Panc1 (cell line): Measurements from ENCODE around the gene RAB11FIP3. TPM values are rescaled to one million over a fixed set of nuclear protein-coding genes. Genes with fewer than 3 reads are reported as not detected.

ENCODE experiments used
- ATAC-seq: fragments of 200-7000 bp; cut with Tn5 transposase; 2 replicates; pipeline ENCODE4 v1.9.1; 2020; ENCODE audit warnings: mild to moderate bottlenecking, moderate library complexity
- BruUV-seq: library from RNA; stranded (reverse); fragments of 400-500 nt; replicated peaks from 2 replicates; lab custom pipeline; 2021; lab: Mats Ljungman, UMichigan
- CTCF ChIA-PET: fragments of 300-600 bp; sonication (Branson Sonifier 250); formaldehyde crosslinking; loops from one replicate; lab custom pipeline; 2022; ENCODE audit warnings: antibody characterized with exemption; lab: Charles Lee
- POLR2A ChIA-PET: fragments of 300-600 bp; sonication (Branson Sonifier 250); formaldehyde crosslinking; loops from one replicate; lab custom pipeline; 2022; ENCODE audit warnings: antibody characterized with exemption; lab: Charles Lee
- DNase-seq: peaks from one replicate; pipeline ENCODE4 v3.0.0-alpha.2; 2010; ENCODE audit warnings: low read depth, low spot score
- H3K27ac ChIP-seq: 2 replicates; pipeline ENCODE4 v1.5.1; 2011; ENCODE audit warnings: mild to moderate bottlenecking, low read length, inconsistent platforms
- H3K27me3 ChIP-seq: fragments of 200-500 bp; sonication (Bioruptor generic); 2 replicates; pipeline ENCODE4 v1.6.0; 2014; ENCODE audit warnings: low read length, inconsistent platforms; ENCODE audit not compliant: control insufficient read depth, insufficient read depth
- H3K36me3 ChIP-seq: fragments of 200-500 bp; sonication (Bioruptor generic); 2 replicates; pipeline ENCODE4 v1.5.1; 2014; ENCODE audit warnings: inconsistent platforms, mild to moderate bottlenecking, low read length, moderate library complexity; ENCODE audit not compliant: control insufficient read depth, insufficient read depth
- H3K4me1 ChIP-seq: 2 replicates; pipeline ENCODE4 v1.5.1; 2011; ENCODE audit warnings: inconsistent platforms, mild to moderate bottlenecking, low read length, moderate library complexity; ENCODE audit not compliant: control insufficient read depth, insufficient read depth
- H3K4me3 ChIP-seq, 2 experiments: 2 replicates each; pipeline ENCODE4 v1.5.1; 2011 to 2012; ENCODE audit warnings: low read depth in 2 of 2, low read length in 2 of 2, mild to moderate bottlenecking in 2 of 2, inconsistent platforms in 1 of 2, moderate library complexity in 1 of 2
- H3K9me3 ChIP-seq: fragments of 200-500 bp; sonication (Bioruptor generic); 2 replicates; pipeline ENCODE4 v1.5.1; 2014; ENCODE audit warnings: low read depth, mild to moderate bottlenecking, inconsistent platforms, low read length, moderate library complexity; ENCODE audit not compliant: control insufficient read depth, insufficient read depth
- SIN3A ChIP-seq: IDR thresholded peaks from 2 replicates; pipeline ENCODE4 v1.6.1; 2012; ENCODE audit warnings: low read depth, mild to moderate bottlenecking, low read length, moderate library complexity, borderline replicate concordance; ENCODE audit not compliant: insufficient read depth
- TCF7L2 ChIP-seq: IDR thresholded peaks from 2 replicates; pipeline ENCODE4 v1.6.1; 2011; ENCODE audit warnings: mild to moderate bottlenecking, low read depth, low read length, inconsistent platforms
- in situ Hi-C: cut with HindIII; loops from 2 replicates; pipeline ENCODE4 v1.10.0; 2016; ENCODE audit warnings: low sequenced_read_pairs, low pct_unique_long_range_greater_than_20kb
- intact Hi-C: fragments of 100-400 bp; cut with micrococcal nuclease; formaldehyde crosslinking; loops from one replicate; pipeline ENCODE4 v1.10.0; 2022; ENCODE audit not compliant: unreplicated experiment
- total RNA-seq: library from RNA; stranded (reverse); gene quantifications from one replicate; pipeline ENCODE4 v1.2.1, GENCODE V29; 2021; ENCODE audit not compliant: unreplicated experiment
- TF ChIP-seq, protein P1 (sequence below), 2 experiments: IDR thresholded peaks; 2 replicates each; pipeline ENCODE4 v1.6.1; 2011 to 2012; ENCODE audit warnings: low read depth in 2 of 2, control low read depth in 1 of 2, low read length in 1 of 2, mild to moderate bottlenecking in 1 of 2, moderate library complexity in 1 of 2; ENCODE audit not compliant: insufficient read depth in 1 of 2
- TF ChIP-seq, protein P2 (sequence below): fragments of 450-650 bp; IDR thresholded peaks from 2 replicates; pipeline ENCODE4 v1.5.1; 2017; ENCODE audit warnings: mild to moderate bottlenecking

RAB11FIP3 gene
- total RNA-seq, 1 experiment from 2014 or later = 57.3 TPM

DNA sequence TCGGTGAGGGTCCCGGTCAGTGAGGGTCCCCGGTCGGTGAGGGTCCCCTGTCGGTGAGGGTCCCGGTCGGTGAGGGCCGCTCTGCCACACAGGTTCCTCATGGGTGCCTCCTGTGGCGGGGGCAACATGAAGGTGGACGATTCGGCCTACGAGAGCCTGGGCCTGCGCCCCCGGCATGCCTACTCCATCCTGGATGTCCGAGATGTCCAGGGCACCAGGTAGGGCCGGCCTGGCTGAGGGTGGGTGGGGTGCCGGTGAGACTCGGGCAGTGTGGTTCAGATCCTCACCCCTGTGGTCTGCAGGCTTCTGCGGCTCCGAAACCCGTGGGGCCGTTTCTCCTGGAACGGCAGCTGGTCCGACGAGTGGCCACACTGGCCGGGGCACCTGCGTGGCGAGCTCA lies 125.8 kb downstream of the RAB11FIP3 start:
- POLR2A ChIA-PET = no interaction called here
- Histone ChIP-seq H3K4me1 (peaks cover 11% of the 10 kb centered on the region), H3K4me3 (no peak overlapping the region), H3K27me3 (no peaks in the 10 kb centered on the region), H3K36me3 (no peaks in the 10 kb centered on the region), H3K9me3 (no peaks in the 10 kb centered on the region), H3K27ac (no peak overlapping the region)
- ATAC-seq = no peak
- TF ChIP-seq TCF7L2 (no peak), SIN3A (no peak)
- TF ChIP-seq, protein P1, sequence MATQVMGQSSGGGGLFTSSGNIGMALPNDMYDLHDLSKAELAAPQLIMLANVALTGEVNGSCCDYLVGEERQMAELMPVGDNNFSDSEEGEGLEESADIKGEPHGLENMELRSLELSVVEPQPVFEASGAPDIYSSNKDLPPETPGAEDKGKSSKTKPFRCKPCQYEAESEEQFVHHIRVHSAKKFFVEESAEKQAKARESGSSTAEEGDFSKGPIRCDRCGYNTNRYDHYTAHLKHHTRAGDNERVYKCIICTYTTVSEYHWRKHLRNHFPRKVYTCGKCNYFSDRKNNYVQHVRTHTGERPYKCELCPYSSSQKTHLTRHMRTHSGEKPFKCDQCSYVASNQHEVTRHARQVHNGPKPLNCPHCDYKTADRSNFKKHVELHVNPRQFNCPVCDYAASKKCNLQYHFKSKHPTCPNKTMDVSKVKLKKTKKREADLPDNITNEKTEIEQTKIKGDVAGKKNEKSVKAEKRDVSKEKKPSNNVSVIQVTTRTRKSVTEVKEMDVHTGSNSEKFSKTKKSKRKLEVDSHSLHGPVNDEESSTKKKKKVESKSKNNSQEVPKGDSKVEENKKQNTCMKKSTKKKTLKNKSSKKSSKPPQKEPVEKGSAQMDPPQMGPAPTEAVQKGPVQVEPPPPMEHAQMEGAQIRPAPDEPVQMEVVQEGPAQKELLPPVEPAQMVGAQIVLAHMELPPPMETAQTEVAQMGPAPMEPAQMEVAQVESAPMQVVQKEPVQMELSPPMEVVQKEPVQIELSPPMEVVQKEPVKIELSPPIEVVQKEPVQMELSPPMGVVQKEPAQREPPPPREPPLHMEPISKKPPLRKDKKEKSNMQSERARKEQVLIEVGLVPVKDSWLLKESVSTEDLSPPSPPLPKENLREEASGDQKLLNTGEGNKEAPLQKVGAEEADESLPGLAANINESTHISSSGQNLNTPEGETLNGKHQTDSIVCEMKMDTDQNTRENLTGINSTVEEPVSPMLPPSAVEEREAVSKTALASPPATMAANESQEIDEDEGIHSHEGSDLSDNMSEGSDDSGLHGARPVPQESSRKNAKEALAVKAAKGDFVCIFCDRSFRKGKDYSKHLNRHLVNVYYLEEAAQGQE (IDR thresholded peaks at IDR 0.05; ENCODE audit: insufficient read depth in 1 of 2, low read depth in 2 of 2, low read length in 1 of 2) = no peak
- CTCF ChIA-PET = no interaction called here
- in situ Hi-C loops (no loop called here), intact Hi-C loops (no loop called here)
- BruUV-seq = no TSS peak
- no peak for DNase-seq

DNA sequence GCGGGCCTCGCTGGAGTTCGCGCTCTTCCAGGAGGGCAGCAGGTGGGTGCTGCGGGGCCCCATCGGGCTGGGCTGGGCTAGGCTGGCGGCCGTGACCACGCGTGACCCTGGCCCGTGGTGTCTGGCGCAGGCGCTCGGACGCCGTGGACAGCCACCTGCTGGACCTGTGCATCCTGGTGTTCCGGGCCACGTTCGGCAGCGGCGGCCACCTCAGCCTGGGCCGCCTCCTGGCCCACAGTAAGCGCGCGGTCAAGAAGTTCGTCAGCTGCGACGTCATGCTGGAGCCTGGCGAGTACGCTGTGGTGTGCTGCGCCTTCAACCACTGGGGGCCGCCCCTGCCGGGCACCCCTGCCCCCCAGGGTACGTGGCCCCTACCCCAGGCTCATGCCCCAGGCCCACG lies 126.7 kb downstream of the RAB11FIP3 start:
- H3K4me1 ChIP-seq = peaks cover 11% of the 10 kb centered on the region
- no peak overlapping the region for H3K27ac ChIP-seq
- ATAC-seq (no peak), DNase-seq (no peak)
- H3K4me3 ChIP-seq = no peak overlapping the region
- no peaks in the 10 kb centered on the region for H3K9me3 ChIP-seq
- no TSS peak for BruUV-seq
- no peaks in the 10 kb centered on the region for H3K27me3 ChIP-seq
- in situ Hi-C loops (no loop called here), intact Hi-C loops (no loop called here)
- POLR2A ChIA-PET = no interaction called here
- no peaks in the 10 kb centered on the region for H3K36me3 ChIP-seq
- TF ChIP-seq, protein P1 (IDR thresholded peaks at IDR 0.05; ENCODE audit: insufficient read depth in 1 of 2, low read depth in 2 of 2, low read length in 1 of 2) = no peak
- TF ChIP-seq SIN3A = no peak
- TF ChIP-seq, protein P2, sequence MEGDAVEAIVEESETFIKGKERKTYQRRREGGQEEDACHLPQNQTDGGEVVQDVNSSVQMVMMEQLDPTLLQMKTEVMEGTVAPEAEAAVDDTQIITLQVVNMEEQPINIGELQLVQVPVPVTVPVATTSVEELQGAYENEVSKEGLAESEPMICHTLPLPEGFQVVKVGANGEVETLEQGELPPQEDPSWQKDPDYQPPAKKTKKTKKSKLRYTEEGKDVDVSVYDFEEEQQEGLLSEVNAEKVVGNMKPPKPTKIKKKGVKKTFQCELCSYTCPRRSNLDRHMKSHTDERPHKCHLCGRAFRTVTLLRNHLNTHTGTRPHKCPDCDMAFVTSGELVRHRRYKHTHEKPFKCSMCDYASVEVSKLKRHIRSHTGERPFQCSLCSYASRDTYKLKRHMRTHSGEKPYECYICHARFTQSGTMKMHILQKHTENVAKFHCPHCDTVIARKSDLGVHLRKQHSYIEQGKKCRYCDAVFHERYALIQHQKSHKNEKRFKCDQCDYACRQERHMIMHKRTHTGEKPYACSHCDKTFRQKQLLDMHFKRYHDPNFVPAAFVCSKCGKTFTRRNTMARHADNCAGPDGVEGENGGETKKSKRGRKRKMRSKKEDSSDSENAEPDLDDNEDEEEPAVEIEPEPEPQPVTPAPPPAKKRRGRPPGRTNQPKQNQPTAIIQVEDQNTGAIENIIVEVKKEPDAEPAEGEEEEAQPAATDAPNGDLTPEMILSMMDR = no peak
- CTCF ChIA-PET = no interaction called here
